GM12891 (cell line): ENCODE data around the gene PLCG2.

Experiments
- POLR2A ChIP-seq: IDR thresholded peaks from 2 replicates; pipeline ENCODE4 v1.6.1; 2011; ENCODE audit warnings: low read depth, low read length, control low read depth
- POLR2AphosphoS5 ChIP-seq: IDR thresholded peaks from 2 replicates; pipeline ENCODE4 v1.6.1; 2011; ENCODE audit warnings: low read depth, low read length, control low read depth
- TAF1 ChIP-seq: IDR thresholded peaks from 2 replicates; pipeline ENCODE4 v1.6.1; 2011; ENCODE audit warnings: low read depth, low read length, control low read depth

- TF ChIP-seq POLR2A (no peak), TAF1 (no peak), POLR2AphosphoS5 (no peak)
Measured at GRCh38 chr16:81975637-81976036, 196.5 kb downstream of the PLCG2 start.
